ENCODE results near the gene CSMD2. TPM values are rescaled to one million over a fixed set of nuclear protein-coding genes. Genes with fewer than 3 reads are reported as not detected.

The CSMD2 gene
- total RNA-seq, 1 experiment from 2014 or later = 0.22 TPM

DNA sequence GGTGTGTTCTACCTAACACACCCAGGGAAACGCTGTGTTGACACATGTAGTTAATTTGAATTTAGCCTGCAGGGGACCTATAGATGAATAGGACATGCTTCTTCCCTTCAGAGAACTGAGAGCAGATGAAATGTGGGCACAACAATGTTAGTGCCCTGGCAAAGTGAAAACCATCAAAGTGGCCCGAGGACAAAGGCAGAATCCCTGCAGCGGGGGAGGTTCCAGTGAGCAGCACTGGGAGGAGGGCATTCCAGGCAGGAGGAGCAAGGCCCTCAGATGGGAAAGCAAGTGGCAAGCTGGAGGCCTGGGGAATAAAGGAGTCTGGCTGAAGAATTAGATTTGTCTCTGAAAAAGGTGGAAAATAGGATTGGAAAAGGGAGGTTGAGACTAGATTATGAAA lies 48.9 kb upstream of the CSMD2 start:
- ChIA-PET POLR2A (no interaction called here), CTCF (no interaction called here), RAD21 (ENCODE audit: low non-redundant PET in 1 of 2, low total read pairs in 2 of 2, uncharacterized antibody in 2 of 2, unreplicated experiment in 2 of 2) (no interaction called here)
- TF ChIP-seq JUND (IDR thresholded peaks at IDR 0.05) = no peak
- TF ChIP-seq POLR2AphosphoS5 (IDR thresholded peaks at IDR 0.05; ENCODE audit: low read depth, low read length) = no peak
- TF ChIP-seq, protein P1, sequence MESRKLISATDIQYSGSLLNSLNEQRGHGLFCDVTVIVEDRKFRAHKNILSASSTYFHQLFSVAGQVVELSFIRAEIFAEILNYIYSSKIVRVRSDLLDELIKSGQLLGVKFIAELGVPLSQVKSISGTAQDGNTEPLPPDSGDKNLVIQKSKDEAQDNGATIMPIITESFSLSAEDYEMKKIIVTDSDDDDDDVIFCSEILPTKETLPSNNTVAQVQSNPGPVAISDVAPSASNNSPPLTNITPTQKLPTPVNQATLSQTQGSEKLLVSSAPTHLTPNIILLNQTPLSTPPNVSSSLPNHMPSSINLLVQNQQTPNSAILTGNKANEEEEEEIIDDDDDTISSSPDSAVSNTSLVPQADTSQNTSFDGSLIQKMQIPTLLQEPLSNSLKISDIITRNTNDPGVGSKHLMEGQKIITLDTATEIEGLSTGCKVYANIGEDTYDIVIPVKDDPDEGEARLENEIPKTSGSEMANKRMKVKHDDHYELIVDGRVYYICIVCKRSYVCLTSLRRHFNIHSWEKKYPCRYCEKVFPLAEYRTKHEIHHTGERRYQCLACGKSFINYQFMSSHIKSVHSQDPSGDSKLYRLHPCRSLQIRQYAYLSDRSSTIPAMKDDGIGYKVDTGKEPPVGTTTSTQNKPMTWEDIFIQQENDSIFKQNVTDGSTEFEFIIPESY (IDR thresholded peaks at IDR 0.05; ENCODE audit: extremely low read depth, insufficient replicate concordance, low read length) = no peak
- no peak for TF ChIP-seq YY1 (IDR thresholded peaks at IDR 0.05; ENCODE audit: extremely low read depth, insufficient replicate concordance, low read depth, low read length)
- TF ChIP-seq EZH2 (IDR thresholded peaks at IDR 0.05) = no peak
- no peak for TF ChIP-seq ZNF274 (IDR thresholded peaks at IDR 0.05; ENCODE audit: low read depth, low read length)
- no peak for TF ChIP-seq FOSL1 (IDR thresholded peaks at IDR 0.05; ENCODE audit: low read depth)
- TF ChIP-seq CBX3 (IDR thresholded peaks at IDR 0.05; ENCODE audit: low read depth) = no peak
- no peak for TF ChIP-seq EZH2phosphoT487 (IDR thresholded peaks at IDR 0.05; ENCODE audit: borderline replicate concordance)
- no peak for TF ChIP-seq SP1 (IDR thresholded peaks at IDR 0.05; ENCODE audit: low read depth)
- H3K79me2 ChIP-seq (ENCODE audit: insufficient read depth, low read length) = no peaks in the 10 kb centered on the region
- DNase-seq (ENCODE audit: low read depth, low spot score) (no peak), ATAC-seq (no peak)
- H3K36me3 ChIP-seq (ENCODE audit: control insufficient read depth in 1 of 2, insufficient read depth in 2 of 2, low read length in 2 of 2) = no peaks in the 10 kb centered on the region
- H3K27me3 ChIP-seq (ENCODE audit: insufficient read depth, low read length) = peaks cover 24% of the 10 kb centered on the region
- no peaks in the 10 kb centered on the region for H3K4me1 ChIP-seq (ENCODE audit: control insufficient read depth in 1 of 2, insufficient read depth in 2 of 2, low read length in 2 of 2)
- intact Hi-C loops (cut with micrococcal nuclease) = no loop called here
- no peak overlapping the region for H3K9ac ChIP-seq (ENCODE audit: low read length)
- no peak overlapping the region for H2AFZ ChIP-seq (ENCODE audit: low read depth, low read length, poor library complexity, severe bottlenecking)
- no peaks in the 10 kb centered on the region for H3K9me3 ChIP-seq (ENCODE audit: control insufficient read depth in 1 of 2, insufficient read depth in 1 of 2, low read depth in 1 of 2, low read length in 2 of 2)
- H4K20me1 ChIP-seq (ENCODE audit: insufficient read depth) = no peaks in the 10 kb centered on the region
- no peak overlapping the region for H3K4me3 ChIP-seq (replicated peaks in 1 of 2; ENCODE audit: low read depth in 1 of 2, low read length in 2 of 2)
- H3K4me2 ChIP-seq (ENCODE audit: low read length) = no peak overlapping the region
- H3K27ac ChIP-seq (ENCODE audit: low read depth, low read length) = no peak overlapping the region
- no peaks in the 10 kb centered on the region for H3K9me2 ChIP-seq (ENCODE audit: insufficient read depth)
- no TSS peak for BruUV-seq (replicated peaks)
